GM23338 (cell line): ENCODE results near the gene RECQL5.

Experiments used
- CREB1 ChIP-seq: fragments of 250-450 bp; sonication (Bioruptor Pico); IDR thresholded peaks from 2 replicates; pipeline ENCODE4 v1.5.0; 2020; ENCODE audit warnings: low read depth, mild to moderate bottlenecking, moderate library complexity
- POLR2AphosphoS5 ChIP-seq: IDR thresholded peaks from 2 replicates; pipeline ENCODE4 v1.6.1; 2016; ENCODE audit warnings: antibody characterized with exemption, low read depth
- TF ChIP-seq, protein P1 (sequence below), 2 experiments: fragments of 200-600 bp in 1 of 2; sonication (generic) in 1 of 2; conservative IDR thresholded peaks; 2 replicates each; pipeline versions ENCODE4 v1.5.1 to v1.6.1; 2016 to 2017; ENCODE audit warnings: antibody characterized with exemption in 2 of 2, low read depth in 2 of 2, mild to moderate bottlenecking in 2 of 2, moderate library complexity in 1 of 2

DNA sequence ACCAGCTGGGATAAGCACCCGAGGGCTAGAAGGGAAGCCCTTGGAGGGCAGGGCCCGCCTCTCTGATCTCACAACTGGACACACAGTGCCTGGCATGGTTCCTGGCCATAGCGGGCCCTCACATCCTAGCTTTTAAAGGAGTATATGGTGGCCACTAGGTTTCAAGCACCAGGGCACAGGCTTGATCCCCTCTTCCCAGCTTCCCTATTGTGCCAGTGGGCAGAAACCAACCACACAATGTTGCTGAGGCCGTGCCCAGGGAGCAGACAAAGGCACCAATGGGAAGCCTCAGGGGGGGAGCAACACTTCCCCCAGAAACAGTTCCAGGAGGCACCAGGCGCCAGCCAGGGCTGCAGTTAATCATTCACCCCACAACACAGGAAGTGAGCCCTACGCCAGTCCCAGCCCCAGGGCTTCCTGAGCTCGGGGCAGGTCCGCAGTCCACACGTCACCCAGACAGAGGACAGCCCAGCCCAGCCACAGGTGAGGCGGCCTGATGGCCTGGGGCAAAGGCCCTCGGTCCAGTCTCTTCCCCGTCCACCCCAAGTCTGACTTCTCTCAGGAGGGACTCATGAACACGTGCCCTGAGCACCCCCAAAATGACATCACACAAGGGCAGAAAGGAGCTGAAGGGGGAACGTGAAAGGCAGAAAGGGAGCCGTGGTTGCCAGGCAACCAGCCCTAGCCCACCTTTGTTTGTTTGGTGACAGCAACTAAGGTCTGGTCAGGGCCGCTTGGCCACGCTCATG, 20.9 kb downstream of the RECQL5 start:
- TF ChIP-seq CREB1 (CRISPR knock-in tag) (no peak), POLR2AphosphoS5 (no peak)
- TF ChIP-seq, protein P1, sequence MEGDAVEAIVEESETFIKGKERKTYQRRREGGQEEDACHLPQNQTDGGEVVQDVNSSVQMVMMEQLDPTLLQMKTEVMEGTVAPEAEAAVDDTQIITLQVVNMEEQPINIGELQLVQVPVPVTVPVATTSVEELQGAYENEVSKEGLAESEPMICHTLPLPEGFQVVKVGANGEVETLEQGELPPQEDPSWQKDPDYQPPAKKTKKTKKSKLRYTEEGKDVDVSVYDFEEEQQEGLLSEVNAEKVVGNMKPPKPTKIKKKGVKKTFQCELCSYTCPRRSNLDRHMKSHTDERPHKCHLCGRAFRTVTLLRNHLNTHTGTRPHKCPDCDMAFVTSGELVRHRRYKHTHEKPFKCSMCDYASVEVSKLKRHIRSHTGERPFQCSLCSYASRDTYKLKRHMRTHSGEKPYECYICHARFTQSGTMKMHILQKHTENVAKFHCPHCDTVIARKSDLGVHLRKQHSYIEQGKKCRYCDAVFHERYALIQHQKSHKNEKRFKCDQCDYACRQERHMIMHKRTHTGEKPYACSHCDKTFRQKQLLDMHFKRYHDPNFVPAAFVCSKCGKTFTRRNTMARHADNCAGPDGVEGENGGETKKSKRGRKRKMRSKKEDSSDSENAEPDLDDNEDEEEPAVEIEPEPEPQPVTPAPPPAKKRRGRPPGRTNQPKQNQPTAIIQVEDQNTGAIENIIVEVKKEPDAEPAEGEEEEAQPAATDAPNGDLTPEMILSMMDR (conservative IDR thresholded peaks at IDR 0.05; ENCODE audit: low read depth in 2 of 2) = no peak
